ENCODE results near the gene OR5AC2.
A peak's percentile ranks its signal among the peaks of the same experiment; 100 is the strongest.

The OR5AC2 gene
- 0 to 0.06 (median 0) reads per million in 18 experiments for total RNA-seq

DNA sequence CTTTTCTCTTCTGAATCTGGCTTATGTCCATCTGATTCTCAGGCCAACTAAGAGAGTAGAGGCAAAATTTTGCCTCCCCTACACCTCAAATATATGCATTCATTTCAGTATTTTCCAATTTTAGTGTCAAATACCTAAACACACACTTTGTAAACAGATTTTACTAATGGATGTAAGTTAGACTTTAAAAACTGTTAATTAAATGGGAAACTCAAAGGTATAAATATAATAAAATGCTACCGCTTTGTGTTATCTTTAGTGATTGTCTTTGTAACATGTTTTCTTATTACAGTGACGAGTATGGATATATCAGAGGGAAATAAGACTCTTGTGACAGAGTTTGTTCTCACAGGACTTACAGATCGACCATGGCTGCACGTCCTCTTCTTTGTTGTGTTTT, at the start of gene OR5AC2:
OR5AC2 (plus strand) TSS at position 301 of the 400 bp plus-strand sequence; CDS start at position 301, 0 bp downstream.
- no peak for DNase-seq

DNA sequence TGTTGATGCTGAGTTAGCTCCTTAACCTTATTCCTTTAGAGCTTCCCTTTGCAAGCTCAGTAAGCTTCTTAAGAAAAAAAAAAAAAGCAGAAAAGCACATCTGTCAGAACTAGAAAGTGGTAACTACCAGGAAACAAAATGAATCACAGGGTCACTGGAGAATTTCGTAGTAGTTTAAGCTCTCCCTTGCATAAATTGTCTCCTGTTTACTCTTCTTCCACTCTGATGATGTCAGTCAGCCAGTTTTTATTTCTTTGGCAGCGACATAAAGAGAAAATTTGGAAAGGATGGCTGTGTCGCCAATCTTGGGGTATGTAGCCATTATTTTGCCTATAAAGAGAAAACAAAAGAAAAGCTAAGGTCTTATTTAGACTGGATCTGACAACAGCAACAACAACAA, 48.7 kb upstream of the OR5AC2 start:
- no peak for DNase-seq

DNA sequence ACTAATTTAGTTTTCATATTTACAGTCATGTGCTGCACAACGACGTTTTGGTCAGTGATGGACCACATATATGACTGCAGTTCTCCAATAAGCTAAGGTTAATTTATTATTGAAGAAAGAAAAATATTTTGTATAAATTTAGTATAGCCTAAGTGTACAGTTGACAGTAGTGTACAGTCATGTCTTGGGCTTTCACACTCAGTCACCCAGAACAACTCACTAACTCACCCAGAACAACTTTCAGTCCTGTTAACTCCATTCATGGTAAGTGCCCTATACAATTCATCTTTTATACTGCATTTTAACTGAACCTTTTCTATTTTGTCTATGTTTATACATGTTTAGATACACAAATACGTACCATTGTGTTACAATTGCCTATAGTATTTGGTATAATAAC, 48.1 kb upstream of the OR5AC2 start:
- DNase-seq = no peak

- peak; percentile 74 to 89 for DNase-seq
Observed at GRCh38 chr3:98039322-98040024, 47.5 kb upstream of the OR5AC2 start.

- no peak for DNase-seq
Observed at GRCh38 chr3:98041350-98041749, 45.6 kb upstream of the OR5AC2 start.

DNA sequence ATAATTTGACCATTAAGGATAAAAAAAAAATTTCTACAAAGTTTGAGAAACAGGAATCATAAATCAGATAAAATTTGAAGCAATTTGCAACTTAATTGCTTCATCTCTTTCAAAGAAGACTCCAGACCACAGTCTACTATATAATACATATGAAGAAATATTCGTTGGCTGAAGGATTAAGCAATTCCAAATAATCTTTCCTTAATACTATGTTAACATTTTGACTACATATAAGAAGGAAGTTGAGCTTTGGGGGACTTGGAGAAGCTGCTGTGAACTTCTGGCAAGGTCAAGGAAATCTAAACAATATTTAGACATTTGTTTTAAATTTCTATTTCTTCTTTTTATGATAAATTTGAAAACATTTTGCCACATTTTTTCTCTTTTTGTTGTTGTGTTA, 38.4 kb upstream of the OR5AC2 start:
- peak; percentile 9 to 93 for DNase-seq

- no peak for DNase-seq
Observed at GRCh38 chr3:98049271-98049670, 37.7 kb upstream of the OR5AC2 start.

DNA sequence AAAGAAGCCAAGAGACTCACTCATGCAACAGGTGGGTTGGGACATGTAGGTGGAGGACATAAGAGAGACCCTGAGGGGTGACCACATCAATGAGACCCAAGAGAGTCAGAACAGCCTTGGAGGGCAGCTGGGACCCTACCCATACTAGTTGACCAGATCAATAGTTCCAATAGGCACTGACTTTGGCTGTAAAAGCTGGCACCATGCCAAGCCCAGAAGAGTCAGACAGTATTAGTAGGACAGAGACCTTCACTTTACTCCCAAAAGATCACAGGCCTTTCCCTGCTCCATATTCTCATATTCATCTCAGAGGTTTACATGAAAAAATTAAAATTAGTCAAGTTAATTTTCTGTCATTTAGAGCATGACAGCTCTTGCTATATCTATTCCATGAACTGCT, 30.9 kb upstream of the OR5AC2 start:
- no peak for DNase-seq

DNA sequence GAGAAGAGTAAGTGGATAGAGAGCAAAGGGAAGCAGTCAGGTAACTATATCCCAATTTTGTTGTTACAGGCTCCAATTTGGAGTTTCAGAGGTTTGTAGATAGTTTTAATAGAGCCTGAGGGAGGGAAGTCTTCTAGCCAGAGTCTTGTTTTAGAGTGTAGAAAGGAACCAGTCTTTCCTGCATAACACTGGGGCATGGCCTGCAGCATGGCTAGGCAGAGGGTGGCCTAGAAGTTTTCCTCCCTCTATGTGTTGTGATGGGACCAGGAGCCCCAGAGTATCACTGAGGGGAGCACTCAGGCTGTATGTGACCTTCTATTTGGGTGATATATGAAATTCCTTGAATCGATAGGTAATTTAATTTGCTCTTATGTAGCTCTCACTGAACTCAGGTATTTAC, 29.3 kb upstream of the OR5AC2 start:
- no peak for DNase-seq

- DNase-seq = peak; percentile 36 to 64
Observed at GRCh38 chr3:98058244-98058960, 28.6 kb upstream of the OR5AC2 start.

DNA sequence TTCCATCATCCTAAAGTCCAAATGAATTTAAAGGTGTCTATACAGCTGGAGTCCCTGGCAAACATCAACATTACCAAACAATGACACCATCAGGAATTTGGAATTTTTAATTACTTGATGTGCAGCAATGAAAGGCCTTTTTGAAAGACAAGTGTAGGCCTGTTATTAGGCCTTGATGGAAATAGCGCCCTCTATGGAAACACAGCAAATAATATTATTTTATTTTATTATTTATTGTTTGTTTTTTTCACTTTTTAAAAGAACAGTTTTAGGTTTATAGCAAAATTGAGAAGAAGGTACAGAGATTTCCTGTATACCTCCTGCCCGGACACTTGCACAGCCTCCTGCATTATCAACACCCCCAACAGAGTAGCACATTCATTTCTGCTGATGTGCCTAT, 18.1 kb upstream of the OR5AC2 start:
- DNase-seq = no peak

- no peak for DNase-seq
Observed at GRCh38 chr3:98070840-98071239, 16.1 kb upstream of the OR5AC2 start.

GRCh38 chr3:98073486-98073885, 13.5 kb upstream of the OR5AC2 start:
- no peak for DNase-seq

- DNase-seq = no peak
Observed at GRCh38 chr3:98095882-98096281, 8.9 kb downstream of the OR5AC2 start.

GRCh38 chr3:98099848-98100247, 12.9 kb downstream of the OR5AC2 start:
- DNase-seq = no peak

- DNase-seq = no peak
Observed at GRCh38 chr3:98108162-98108561, 21.2 kb downstream of the OR5AC2 start.

DNA sequence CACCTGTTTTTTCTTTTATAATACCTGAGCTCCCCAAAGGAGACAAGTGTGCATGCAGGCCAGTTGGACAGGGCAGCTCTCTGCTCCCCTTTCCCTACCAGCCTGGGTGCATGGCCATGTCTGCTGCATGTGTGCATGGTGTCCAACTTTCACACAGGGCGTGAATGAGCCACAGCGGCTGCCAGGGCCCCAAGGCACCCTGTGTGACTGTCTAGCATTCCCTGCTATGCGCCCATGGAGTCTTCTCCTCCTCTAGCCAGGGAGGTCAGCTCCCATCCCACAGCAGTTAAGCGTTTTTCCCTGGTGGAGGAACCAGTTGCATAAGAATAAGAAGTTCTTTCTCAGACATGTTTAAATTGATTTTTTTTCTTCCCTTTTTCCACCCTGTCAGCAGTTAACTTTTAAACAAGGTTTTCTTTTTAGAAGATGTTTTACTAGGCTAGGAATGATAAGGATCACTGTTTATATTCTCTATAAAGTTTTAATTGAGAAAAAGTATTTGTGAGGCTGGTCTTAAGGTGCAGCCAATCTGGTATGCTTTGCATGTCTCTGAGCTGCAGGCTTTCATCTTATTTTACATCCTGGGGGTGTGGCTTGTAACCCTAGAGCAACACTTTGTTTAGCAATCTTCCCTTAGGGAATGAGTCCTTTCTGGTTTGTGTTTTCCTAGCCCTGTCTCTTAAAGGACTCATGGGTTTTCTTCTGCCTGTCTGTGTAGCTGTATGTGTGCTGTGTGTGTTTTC, 23.0 kb downstream of the OR5AC2 start:
- DNase-seq = no peak

GRCh38 chr3:98110550-98110908, 23.6 kb downstream of the OR5AC2 start:
- DNase-seq = no peak

DNA sequence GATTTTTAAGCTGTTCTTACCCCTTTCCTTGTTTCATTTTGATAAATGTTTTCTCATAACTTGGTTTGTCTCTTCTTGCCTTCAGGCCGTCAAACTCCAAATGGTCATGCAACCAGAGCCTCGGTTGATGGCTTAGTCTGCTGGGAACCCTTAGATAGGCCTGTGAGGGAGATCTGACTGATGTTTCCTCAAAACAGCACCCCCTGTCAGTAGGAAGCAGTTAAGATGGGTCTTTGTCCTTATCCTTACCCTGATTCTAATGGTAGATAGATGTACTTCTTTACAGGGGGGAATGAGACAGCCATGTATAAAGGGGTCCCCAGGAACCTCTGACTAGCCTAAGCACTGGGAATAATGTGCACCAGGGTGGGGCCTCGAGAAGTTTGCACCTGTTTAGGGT, 27.3 kb downstream of the OR5AC2 start:
- DNase-seq = no peak

- no peak for DNase-seq
Observed at GRCh38 chr3:98115717-98116116, 28.7 kb downstream of the OR5AC2 start.

DNA sequence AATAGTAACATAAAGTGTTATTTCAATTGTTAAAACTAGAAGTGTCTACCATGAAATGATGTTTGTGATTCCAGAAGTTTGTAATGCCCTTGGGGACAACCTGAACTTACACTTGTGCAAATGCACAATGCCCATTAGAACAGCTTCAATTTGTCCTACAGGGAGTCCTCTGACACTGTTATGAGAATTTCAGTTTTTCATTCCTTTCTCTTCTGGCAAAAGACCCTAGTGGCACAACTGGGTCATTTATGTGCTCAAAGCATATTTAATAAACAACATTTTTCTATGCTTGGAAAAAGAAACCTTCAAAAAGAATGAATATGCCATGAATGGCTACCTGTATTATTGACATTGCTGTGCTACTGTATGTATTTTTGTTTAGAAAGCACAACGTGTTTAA, 43.4 kb downstream of the OR5AC2 start, which contains the start of gene OR5H1:
OR5H1 (plus strand) TSS at position 301 of the 400 bp plus-strand sequence. CDS start 1,977 bp downstream, outside the sequence.
- DNase-seq = no peak

GRCh38 chr3:98136631-98137030, 49.7 kb downstream of the OR5AC2 start:
- no peak for DNase-seq

Measured in inflammatory macrophage (primary cell).